ENCODE results near the gene TEAD3. TPM values are rescaled to one million over a fixed set of nuclear protein-coding genes. Genes with fewer than 3 reads are reported as not detected.
A peak's percentile ranks its signal among the peaks of the same experiment; 100 is the strongest.

The TEAD3 gene
- total and polyA plus RNA-seq, 2 of the 4 experiments (the other 2 are of a cell fraction), result 5.2 to 28.0 TPM

GRCh38 chr6:35483062-35483461, 13.8 kb downstream of the TEAD3 start:
- no peak overlapping the region for H3K27ac ChIP-seq (ENCODE audit: insufficient read depth, low read length)
- POLR2A ChIA-PET (ENCODE audit: unreplicated experiment), result interaction anchor here (0.6 kb wide), 1 partner anchor 9 kb away, joined by 4 read pairs; no protein-coding TSS in a partner anchor
- no peak overlapping the region for H3K4ac ChIP-seq (ENCODE audit: low read depth, low read length)
- no TSS peak for BruUV-seq (replicated peaks)
- no peak overlapping the region for H2BK20ac ChIP-seq (ENCODE audit: low read depth, low read length)
- no peak overlapping the region for H3K14ac ChIP-seq (replicated peaks; ENCODE audit: low read depth, low read length)
- DNase-seq (no peak), ATAC-seq (ENCODE audit: low read depth) (no peak)
- intact Hi-C loops (cut with micrococcal nuclease), result no loop called here
- no peak overlapping the region for H4K8ac ChIP-seq (ENCODE audit: low read depth in 2 of 2, low read length in 2 of 2)
- H2AK9ac ChIP-seq (replicated peaks; ENCODE audit: low read depth, low read length, poor library complexity), result peak overlapping the region; percentile 39
- H3K18ac ChIP-seq (ENCODE audit: low read depth, low read length), result no peak overlapping the region
- peaks cover 25% of the 10 kb centered on the region for H3K4me1 ChIP-seq (ENCODE audit: control insufficient read depth, insufficient read depth, low read length)
- no peak overlapping the region for H2BK15ac ChIP-seq (ENCODE audit: low read depth, low read length)
- peaks cover 17% of the 10 kb centered on the region; the same call in 1 of the 2 replicates for H4K20me1 ChIP-seq (ENCODE audit: insufficient read depth, low read length)
- H3K4me3 ChIP-seq (ENCODE audit: insufficient read depth, low read depth, low read length), result no peak overlapping the region
- no peak overlapping the region for H3K9ac ChIP-seq (ENCODE audit: low read depth, low read length)
- in situ Hi-C loops (cut with MboI; ENCODE audit: low sequenced_read_pairs), result no loop called here
- no peaks in the 10 kb centered on the region for H3K27me3 ChIP-seq (ENCODE audit: control insufficient read depth, insufficient read depth, low read length)
- no peak overlapping the region for H3K56ac ChIP-seq (ENCODE audit: extremely low read depth, insufficient read depth, low read length)
- no CpG with 5 or more reads among the region's 4 CpGs for WGBS, 2 experiments (ENCODE audit: extremely low coverage in 2 of 2, insufficient read length in 1 of 2)
- H4K5ac ChIP-seq (ENCODE audit: low read depth, low read length), result no peak overlapping the region
- no peak overlapping the region for H2BK5ac ChIP-seq (ENCODE audit: low read depth, low read length, poor library complexity, severe bottlenecking)
- H3K36me3 ChIP-seq (ENCODE audit: control insufficient read depth, insufficient read depth, low read length), result peaks cover 55% of the 10 kb centered on the region
- H2AFZ ChIP-seq (replicated peaks; ENCODE audit: low read length, poor library complexity), result no peak overlapping the region
- H3K23ac ChIP-seq (ENCODE audit: low read depth, low read length), result no peak overlapping the region
- CTCF ChIA-PET, result no interaction called here
- no peak overlapping the region for H2AK5ac ChIP-seq (ENCODE audit: low read depth, low read length)
- dilution Hi-C loops (cut with HindIII; ENCODE audit: low sequenced_read_pairs, unreplicated experiment), result no loop called here
- H3K4me2 ChIP-seq (ENCODE audit: low read depth, low read length), result no peak overlapping the region
- no peak overlapping the region for H4K91ac ChIP-seq (ENCODE audit: insufficient read depth, low read depth, low read length)
- TF ChIP-seq RAD21 (IDR thresholded peaks at IDR 0.05; ENCODE audit: low read length), result no peak
- TF ChIP-seq BHLHE40 (IDR thresholded peaks at IDR 0.05; ENCODE audit: low read depth, low read length), result no peak
- TF ChIP-seq CHD1 (IDR thresholded peaks at IDR 0.05; ENCODE audit: low read depth, low read length), result no peak
- TF ChIP-seq MAZ (IDR thresholded peaks at IDR 0.05; ENCODE audit: borderline replicate concordance, low read depth, low read length), result no peak
- TF ChIP-seq RFX5 (IDR thresholded peaks at IDR 0.05; ENCODE audit: low read depth, low read length), result no peak
- no peak for TF ChIP-seq CEBPB (IDR thresholded peaks at IDR 0.05; ENCODE audit: low read depth, low read length)
- no peak for TF ChIP-seq MXI1 (IDR thresholded peaks at IDR 0.05; ENCODE audit: borderline replicate concordance, low read depth, low read length)
- TF ChIP-seq RCOR1 (IDR thresholded peaks at IDR 0.05; ENCODE audit: insufficient replicate concordance, low read length), result no peak
- no peak for TF ChIP-seq NFE2L2 (IDR thresholded peaks at IDR 0.05; ENCODE audit: low read depth, low read length)
- TF ChIP-seq CTCF (conservative IDR thresholded peaks at IDR 0.05; ENCODE audit: low read depth, low read length), result no peak
- H2BK120ac ChIP-seq (ENCODE audit: low read depth, low read length), result no peak overlapping the region
- H3K9me1 ChIP-seq (ENCODE audit: insufficient read depth, low read length), result peaks cover 36% of the 10 kb centered on the region
- peaks cover 46 to 80% of the 10 kb centered on the region in 2 experiments for H3K79me1 ChIP-seq (ENCODE audit: low read depth in 1 of 2, low read length in 2 of 2)
- no peaks in the 10 kb centered on the region for H3K9me3 ChIP-seq (ENCODE audit: control insufficient read depth, insufficient read depth, low read length)
